Activated CD4-positive, alpha-beta memory T cell treated with anti-CD3 and anti-CD28 coated beads, Interleukin-2, amount 10 ng/mL, durations not matched to agents 7 days and 5 days (primary cell): ENCODE data around the gene PHGDH. TPM values are rescaled to one million over a fixed set of nuclear protein-coding genes. Genes with fewer than 3 reads are reported as not detected.
"Not testable (repeated sequence)": the region's sequence is repeated elsewhere in the genome, so short reads cannot be mapped to it uniquely, and the experiment has no call there.

Source experiments
- CTCF ChIA-PET: fragments of 350-600 bp; sonication (Branson Sonifier 250); formaldehyde crosslinking; loops from one replicate; lab custom pipeline; 2021; ENCODE audit warnings: antibody characterized with exemption, inconsistent platforms; lab: Charles Lee
- POLR2A ChIA-PET: fragments of 350-600 bp; sonication (Branson Sonifier 250); formaldehyde crosslinking; loops from one replicate; lab custom pipeline; 2021; ENCODE audit warnings: antibody characterized with exemption; lab: Charles Lee
- DNase-seq: peaks from one replicate; pipeline ENCODE4 v3.0.0-alpha.2; 2020
- H3K27ac Mint-ChIP-seq: one replicate; pipeline ENCODE4 v1.8.0; 2021; ENCODE audit warnings: mild to moderate bottlenecking, mixed read lengths
- H3K27me3 Mint-ChIP-seq: one replicate; pipeline ENCODE4 v1.8.0; 2021; ENCODE audit warnings: mixed read lengths
- H3K36me3 Mint-ChIP-seq: one replicate; pipeline ENCODE4 v1.8.0; 2021; ENCODE audit warnings: low read depth, mixed read lengths
- H3K4me1 Mint-ChIP-seq: one replicate; pipeline ENCODE4 v1.8.0; 2021; ENCODE audit warnings: mixed read lengths
- H3K4me3 Mint-ChIP-seq: one replicate; pipeline ENCODE4 v1.8.0; 2021; ENCODE audit warnings: mild to moderate bottlenecking, mixed read lengths
- H3K9me3 Mint-ChIP-seq: one replicate; pipeline ENCODE4 v1.8.0; 2021; ENCODE audit warnings: mixed read lengths
- total RNA-seq, 2 experiments: library from RNA; stranded (reverse); gene quantifications; one replicate each; pipeline ENCODE4 v1.2.3, GENCODE V29; 2021

PHGDH gene
- total RNA-seq, 2 experiments from 2014 or later, result 132 to 143 TPM

GRCh38 chr1:119703666-119704450 lies 7.9 kb upstream of the PHGDH start:
- no peak for DNase-seq
- ChIA-PET POLR2A (no interaction called here), CTCF (no interaction called here)
- Mint-ChIP-seq H3K27me3 (peaks cover 37% of the 10 kb centered on the region), H3K4me1 (no peaks in the 10 kb centered on the region), H3K9me3 (peaks cover 24% of the 10 kb centered on the region), H3K36me3 (peaks cover 7% of the 10 kb centered on the region), H3K4me3 (no peak overlapping the region), H3K27ac (no peak overlapping the region)

GRCh38 chr1:119706599-119706998 lies 5.1 kb upstream of the PHGDH start:
- H3K4me1 Mint-ChIP-seq, DNase-seq, H3K36me3 Mint-ChIP-seq, H3K27ac Mint-ChIP-seq, CTCF ChIA-PET, POLR2A ChIA-PET, H3K4me3 Mint-ChIP-seq: not testable (repeated sequence)
- peaks cover 15% of the 10 kb centered on the region for H3K9me3 Mint-ChIP-seq
- peaks cover 36% of the 10 kb centered on the region for H3K27me3 Mint-ChIP-seq

GRCh38 chr1:119711356-119711803 lies 354 bp upstream of the PHGDH start:
- Mint-ChIP-seq H3K27me3 (peaks cover 37% of the 10 kb centered on the region), H3K4me3 (peak overlapping the region; percentile 88), H3K36me3 (peaks cover 24% of the 10 kb centered on the region), H3K4me1 (peaks cover 31% of the 10 kb centered on the region), H3K27ac (peak overlapping the region; percentile 77)
- ChIA-PET CTCF (interaction anchor here (1.2 to 1.7 kb wide), 3 partner anchors 33 to 100 kb away, joined by 4 to 5 read pairs (median 4); no protein-coding TSS in a partner anchor), POLR2A (interaction anchor here (1.0 to 1.2 kb wide), 2 partner anchors 13 to 17 kb away, joined by 3 to 4 read pairs; no protein-coding TSS in a partner anchor)
- H3K9me3 Mint-ChIP-seq, DNase-seq: not testable (repeated sequence)

- peak overlapping the region; percentile 77 for H3K27ac Mint-ChIP-seq
- H3K4me1 Mint-ChIP-seq, result peaks cover 31% of the 10 kb centered on the region
- DNase-seq, result peak; percentile 61
- peaks cover 24% of the 10 kb centered on the region for H3K36me3 Mint-ChIP-seq
- POLR2A ChIA-PET, result interaction anchor here (1.0 to 1.2 kb wide), 2 partner anchors 12 to 16 kb away, joined by 3 to 4 read pairs; no protein-coding TSS in a partner anchor
- CTCF ChIA-PET, result interaction anchor here (1.2 to 1.4 kb wide), 2 partner anchors 32 to 101 kb away, joined by 4 to 5 read pairs; no protein-coding TSS in a partner anchor
- no peaks in the 10 kb centered on the region for H3K9me3 Mint-ChIP-seq
- peak overlapping the region; percentile 88 for H3K4me3 Mint-ChIP-seq
- H3K27me3 Mint-ChIP-seq, result peaks cover 33% of the 10 kb centered on the region
Observed at GRCh38 chr1:119712342-119713038, 756 bp downstream of the PHGDH start.

- H3K4me3 Mint-ChIP-seq, result peak overlapping the region; percentile 82
- H3K4me1 Mint-ChIP-seq, result peaks cover 31% of the 10 kb centered on the region
- ChIA-PET POLR2A (no interaction called here), CTCF (no interaction called here)
- H3K36me3 Mint-ChIP-seq, result peaks cover 24% of the 10 kb centered on the region
- no peak for DNase-seq
- no peaks in the 10 kb centered on the region for H3K9me3 Mint-ChIP-seq
- H3K27me3 Mint-ChIP-seq, result peaks cover 33% of the 10 kb centered on the region
- H3K27ac Mint-ChIP-seq, result peak overlapping the region; percentile 63
Observed at GRCh38 chr1:119713039-119713748, 1.5 kb downstream of the PHGDH start.

GRCh38 chr1:119713749-119714456 lies 2.2 kb downstream of the PHGDH start:
- CTCF ChIA-PET, result no interaction called here
- Mint-ChIP-seq H3K4me1 (peaks cover 31% of the 10 kb centered on the region), H3K4me3 (peak overlapping the region; percentile 82), H3K27ac (no peak overlapping the region), H3K9me3 (no peaks in the 10 kb centered on the region), H3K36me3 (peaks cover 24% of the 10 kb centered on the region), H3K27me3 (peaks cover 28% of the 10 kb centered on the region)
- POLR2A ChIA-PET, result no interaction called here
- no peak for DNase-seq

- POLR2A ChIA-PET, result no interaction called here
- peak overlapping the region; percentile 82 for H3K4me3 Mint-ChIP-seq
- CTCF ChIA-PET, result no interaction called here
- H3K36me3 Mint-ChIP-seq, result peaks cover 24% of the 10 kb centered on the region
- peaks cover 31% of the 10 kb centered on the region for H3K4me1 Mint-ChIP-seq
- H3K9me3 Mint-ChIP-seq, result no peaks in the 10 kb centered on the region
- no peak for DNase-seq
- peaks cover 25% of the 10 kb centered on the region for H3K27me3 Mint-ChIP-seq
- no peak overlapping the region for H3K27ac Mint-ChIP-seq
Observed at GRCh38 chr1:119714583-119714982, 2.8 kb downstream of the PHGDH start.

- no peak for DNase-seq
- POLR2A ChIA-PET, result no interaction called here
- peaks cover 17% of the 10 kb centered on the region for H3K27me3 Mint-ChIP-seq
- no peaks in the 10 kb centered on the region for H3K9me3 Mint-ChIP-seq
- no peak overlapping the region for H3K4me3 Mint-ChIP-seq
- H3K4me1 Mint-ChIP-seq, result peaks cover 31% of the 10 kb centered on the region
- H3K36me3 Mint-ChIP-seq, result peaks cover 24% of the 10 kb centered on the region
- CTCF ChIA-PET, result no interaction called here
- no peak overlapping the region for H3K27ac Mint-ChIP-seq
Observed at GRCh38 chr1:119715542-119715941, 3.8 kb downstream of the PHGDH start.

- Mint-ChIP-seq H3K9me3 (no peaks in the 10 kb centered on the region), H3K27me3 (peaks cover 2% of the 10 kb centered on the region), H3K36me3 (peaks cover 31% of the 10 kb centered on the region), H3K4me3 (no peak overlapping the region), H3K4me1 (peaks cover 20% of the 10 kb centered on the region), H3K27ac (no peak overlapping the region)
- ChIA-PET CTCF (no interaction called here), POLR2A (no interaction called here)
- no peak for DNase-seq
Observed at GRCh38 chr1:119718409-119718808, 6.7 kb downstream of the PHGDH start.

GRCh38 chr1:119718972-119719371 lies 7.2 kb downstream of the PHGDH start:
- no peak overlapping the region for H3K27ac Mint-ChIP-seq
- peaks cover 28% of the 10 kb centered on the region for H3K36me3 Mint-ChIP-seq
- H3K4me1 Mint-ChIP-seq, result peaks cover 14% of the 10 kb centered on the region
- DNase-seq, result no peak
- ChIA-PET POLR2A (no interaction called here), CTCF (no interaction called here)
- H3K9me3 Mint-ChIP-seq, result no peaks in the 10 kb centered on the region
- H3K4me3 Mint-ChIP-seq, result no peak overlapping the region
- H3K27me3 Mint-ChIP-seq, result peaks cover 2% of the 10 kb centered on the region

- ChIA-PET CTCF (no interaction called here), POLR2A (no interaction called here)
- peaks cover 34% of the 10 kb centered on the region for H3K36me3 Mint-ChIP-seq
Observed at GRCh38 chr1:119720866-119721440, 9.2 kb downstream of the PHGDH start.

GRCh38 chr1:119721896-119722295 lies 10.2 kb downstream of the PHGDH start:
- H3K36me3 Mint-ChIP-seq, result peaks cover 36% of the 10 kb centered on the region
- no peaks in the 10 kb centered on the region for H3K4me1 Mint-ChIP-seq
- H3K27ac Mint-ChIP-seq, result no peak overlapping the region
- CTCF ChIA-PET, result no interaction called here
- no peak overlapping the region for H3K4me3 Mint-ChIP-seq
- POLR2A ChIA-PET, result no interaction called here
- H3K9me3 Mint-ChIP-seq, result no peaks in the 10 kb centered on the region
- H3K27me3 Mint-ChIP-seq, result no peaks in the 10 kb centered on the region
- DNase-seq, result no peak

More at GRCh38 chr1:119720866-119721440, 9.2 kb downstream of the PHGDH start:
- H3K9me3 Mint-ChIP-seq, result no peaks in the 10 kb centered on the region
- H3K27me3 Mint-ChIP-seq, result no peaks in the 10 kb centered on the region
- no peak overlapping the region for H3K4me3 Mint-ChIP-seq
- peaks cover 2% of the 10 kb centered on the region for H3K4me1 Mint-ChIP-seq
- no peak overlapping the region for H3K27ac Mint-ChIP-seq
- DNase-seq, result no peak
